HG03064 (cell line): ENCODE measurements around the gene DNAJC4.

ENCODE experiments used
- ATAC-seq: cut with Tn5 transposase; IDR thresholded peaks from one replicate; pipeline ENCODE4 v1.9.1; 2021; ENCODE audit warnings: low read depth; ENCODE audit not compliant: unreplicated experiment

The DNAJC4 gene

DNA sequence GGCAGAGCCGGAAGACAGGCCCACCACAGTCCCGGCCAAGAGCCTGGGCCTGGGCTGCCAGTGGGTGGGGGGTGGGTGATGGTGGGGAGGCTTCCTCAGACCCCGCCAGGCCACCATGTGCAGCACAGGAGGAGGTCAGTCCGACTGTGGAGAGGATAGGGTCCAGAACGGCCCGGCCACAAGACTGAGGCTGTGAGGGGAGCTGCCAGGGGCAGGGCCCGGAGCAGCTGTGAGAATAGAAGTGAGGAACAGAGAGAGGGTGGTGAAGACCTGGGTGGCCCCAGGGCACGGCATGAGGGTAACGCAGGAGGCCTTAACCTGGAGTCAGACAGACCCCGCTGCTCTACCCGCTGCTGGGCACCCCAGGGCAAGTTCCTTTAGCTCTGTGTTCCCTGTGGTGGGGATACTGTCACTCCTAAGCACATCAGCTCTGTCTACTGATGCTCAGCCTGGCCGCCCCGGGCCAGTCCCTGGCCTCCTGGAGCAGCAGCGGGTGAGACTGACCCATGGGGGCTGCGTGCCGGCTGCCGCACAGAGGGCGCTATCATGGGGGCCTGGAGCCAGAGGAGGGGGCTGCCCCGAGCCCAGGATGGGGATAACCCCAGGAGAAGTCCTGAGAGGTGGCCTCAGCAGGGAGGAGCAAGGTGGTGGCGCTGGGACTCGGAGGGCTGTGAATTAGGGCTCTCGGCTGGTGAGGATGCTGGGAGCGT lies 22.1 kb upstream of the DNAJC4 start:
- ATAC-seq, result no peak

- no peak for ATAC-seq
These were observed 21.4 kb upstream of the DNAJC4 start for GRCh38 chr11:64208796-64209562.

GRCh38 chr11:64209563-64209843 lies 20.8 kb upstream of the DNAJC4 start:
- ATAC-seq, result no peak

- ATAC-seq, result no peak
These were observed 19.9 kb upstream of the DNAJC4 start for GRCh38 chr11:64210301-64211020.

DNA sequence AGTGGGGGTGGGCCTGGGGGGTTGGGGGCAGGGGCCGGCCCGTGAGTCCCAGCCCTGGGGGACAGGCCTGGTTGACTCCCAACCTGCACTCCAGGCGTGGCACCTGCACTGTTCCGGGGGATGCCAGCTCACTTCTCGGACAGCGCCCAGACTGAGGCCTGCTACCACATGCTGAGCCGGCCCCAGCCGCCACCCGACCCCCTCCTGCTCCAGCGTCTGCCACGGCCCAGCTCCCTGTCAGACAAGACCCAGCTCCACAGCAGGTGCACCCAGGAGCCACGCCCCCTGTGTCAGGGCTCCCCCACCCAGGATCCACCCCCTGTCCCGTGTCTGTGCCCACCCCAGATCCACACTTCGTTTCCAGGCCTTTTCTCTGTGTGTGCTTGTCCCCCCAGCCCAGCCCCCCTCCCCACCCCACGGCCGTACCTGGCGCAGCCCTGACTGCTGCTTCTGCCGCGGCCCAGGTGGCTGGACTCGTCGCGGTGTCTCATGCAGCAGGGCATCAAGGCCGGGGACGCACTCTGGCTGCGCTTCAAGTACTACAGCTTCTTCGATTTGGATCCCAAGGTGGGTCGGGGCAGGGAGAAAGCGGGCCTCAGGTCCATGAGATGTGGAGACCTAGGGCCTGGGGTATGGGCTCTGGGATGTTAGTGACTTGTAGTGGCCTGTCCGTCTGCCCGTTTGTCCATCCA lies 19.0 kb upstream of the DNAJC4 start:
- no peak for ATAC-seq

DNA sequence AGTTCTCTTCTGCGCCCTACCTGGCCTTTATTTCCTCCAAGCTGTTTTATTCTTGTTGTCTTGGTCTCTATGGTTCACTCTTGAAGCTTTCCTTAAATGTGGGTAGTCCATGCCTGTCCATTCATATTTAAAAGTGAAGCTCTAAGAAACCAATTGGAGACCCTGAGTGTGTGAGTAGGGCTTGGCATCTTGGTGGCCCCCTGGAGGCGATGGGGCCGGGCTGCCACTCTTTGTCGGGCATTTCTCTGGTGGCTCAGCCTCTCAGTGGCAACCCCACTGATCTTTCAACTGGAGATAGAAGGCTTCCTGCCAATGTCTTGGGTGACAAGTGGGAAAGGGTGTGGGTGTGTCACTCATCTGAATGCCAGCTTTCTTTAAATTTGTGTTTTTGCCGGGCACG lies 13.5 kb upstream of the DNAJC4 start:
- ATAC-seq, result no peak

DNA sequence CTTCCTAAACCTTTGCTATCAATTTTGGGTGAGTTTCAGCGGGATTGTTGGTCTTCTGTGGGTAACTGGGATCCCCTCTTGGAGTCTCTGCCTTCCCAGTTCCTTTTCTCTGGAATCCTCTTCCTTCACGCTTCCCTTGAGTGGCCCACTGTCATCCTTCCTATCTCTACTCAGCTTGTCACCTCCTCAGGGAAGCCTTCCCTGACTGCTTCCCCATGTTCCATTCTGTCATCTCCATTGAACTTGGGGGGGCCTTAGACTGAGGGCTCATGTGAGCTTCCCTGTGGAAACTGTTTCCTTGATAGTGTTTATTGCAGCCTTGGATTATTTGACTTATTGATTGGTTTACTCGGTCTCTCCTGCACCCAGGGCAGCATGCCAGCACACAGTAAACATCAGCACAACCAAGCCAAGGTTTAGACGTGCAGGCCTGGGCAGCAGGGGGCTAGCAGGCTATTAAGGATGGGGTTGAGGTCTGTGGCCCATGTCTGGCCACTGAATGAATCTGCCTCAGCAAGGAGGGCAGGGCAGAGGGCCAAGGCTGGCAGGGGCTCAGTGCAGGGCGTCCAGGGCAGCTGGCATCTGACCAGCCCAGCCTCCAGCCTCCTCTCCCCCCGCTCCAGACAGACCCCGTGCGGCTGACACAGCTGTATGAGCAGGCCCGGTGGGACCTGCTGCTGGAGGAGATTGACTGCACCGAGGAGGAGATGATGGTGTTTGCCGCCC lies 11.6 kb upstream of the DNAJC4 start:
- ATAC-seq, result no peak

GRCh38 chr11:64219354-64219684 lies 11.0 kb upstream of the DNAJC4 start:
- ATAC-seq, result no peak

DNA sequence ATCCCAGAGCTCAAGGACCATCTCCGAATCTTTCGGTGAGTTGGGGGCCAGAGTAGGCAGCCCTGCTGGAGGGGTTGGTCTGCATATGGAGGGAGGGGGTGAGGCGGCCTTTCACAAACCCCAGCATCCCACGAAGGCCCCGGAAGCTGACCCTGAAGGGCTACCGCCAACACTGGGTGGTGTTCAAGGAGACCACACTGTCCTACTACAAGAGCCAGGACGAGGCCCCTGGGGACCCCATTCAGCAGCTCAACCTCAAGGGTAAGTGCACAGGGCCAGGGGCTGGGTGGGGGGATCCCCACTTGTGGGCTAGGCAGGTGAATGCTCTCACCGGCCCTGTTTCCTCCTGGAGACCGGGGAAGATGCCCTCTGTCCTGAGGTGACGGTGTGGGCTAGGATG lies 10.6 kb upstream of the DNAJC4 start:
- no peak for ATAC-seq

- no peak for ATAC-seq
These were observed 10.1 kb upstream of the DNAJC4 start for GRCh38 chr11:64220271-64220670.

- ATAC-seq, result no peak
These were observed 9.6 kb upstream of the DNAJC4 start for GRCh38 chr11:64220798-64221197.

GRCh38 chr11:64222651-64223000 lies 7.7 kb upstream of the DNAJC4 start:
- ATAC-seq, result no peak

DNA sequence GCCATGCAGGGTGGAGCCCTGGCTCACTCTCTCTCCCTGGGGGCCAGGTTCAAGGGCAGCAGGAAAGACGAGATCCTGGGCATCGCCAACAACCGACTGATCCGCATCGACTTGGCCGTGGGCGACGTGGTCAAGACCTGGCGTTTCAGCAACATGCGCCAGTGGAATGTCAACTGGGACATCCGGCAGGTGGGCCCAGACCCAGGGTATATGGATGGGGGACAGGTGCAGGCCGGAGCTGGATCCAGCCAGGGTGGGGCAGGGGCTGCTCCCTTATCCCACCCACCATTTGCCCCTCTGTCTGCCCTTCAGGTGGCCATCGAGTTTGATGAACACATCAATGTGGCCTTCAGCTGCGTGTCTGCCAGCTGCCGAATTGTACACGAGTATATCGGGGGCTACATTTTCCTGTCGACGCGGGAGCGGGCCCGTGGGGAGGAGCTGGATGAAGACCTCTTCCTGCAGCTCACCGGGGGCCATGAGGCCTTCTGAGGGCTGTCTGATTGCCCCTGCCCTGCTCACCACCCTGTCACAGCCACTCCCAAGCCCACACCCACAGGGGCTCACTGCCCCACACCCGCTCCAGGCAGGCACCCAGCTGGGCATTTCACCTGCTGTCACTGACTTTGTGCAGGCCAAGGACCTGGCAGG lies 7.2 kb upstream of the DNAJC4 start:
- ATAC-seq, result no peak

DNA sequence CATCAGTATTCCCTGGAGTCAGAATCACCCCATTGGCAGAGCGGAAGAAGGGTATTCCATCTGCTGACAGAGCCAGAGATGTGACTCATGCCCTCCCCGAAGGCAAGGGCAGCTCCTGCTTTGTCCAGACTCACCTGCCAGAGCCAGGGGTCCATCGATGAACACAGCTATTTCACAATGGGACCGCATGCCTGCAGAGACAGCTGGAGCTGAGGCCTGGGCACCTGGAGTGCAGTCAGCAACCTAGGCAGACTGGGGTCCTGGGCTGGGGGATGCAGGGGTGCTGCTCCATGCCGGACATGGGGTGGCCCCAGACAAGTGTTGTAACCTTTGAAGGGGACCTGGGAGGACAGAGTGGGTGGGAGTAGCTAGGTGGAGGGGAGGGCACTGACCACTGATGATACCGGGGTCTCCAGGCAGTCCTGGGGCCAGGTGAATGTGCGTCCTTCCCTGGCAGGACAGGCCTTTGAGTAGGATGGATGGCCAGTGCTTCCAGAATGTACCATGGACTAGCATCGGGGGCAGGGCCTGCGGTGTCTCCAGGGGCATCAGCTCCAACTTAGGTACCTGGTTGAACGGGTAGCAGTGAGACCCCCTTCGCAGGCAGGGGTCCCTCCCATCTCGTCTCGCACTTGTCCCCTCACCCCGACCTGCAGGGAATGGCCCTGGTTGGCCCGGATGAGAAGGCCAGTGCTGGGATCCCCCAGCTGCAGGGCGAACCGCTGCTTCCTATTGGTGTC lies 6.0 kb upstream of the DNAJC4 start:
- no peak for ATAC-seq

DNA sequence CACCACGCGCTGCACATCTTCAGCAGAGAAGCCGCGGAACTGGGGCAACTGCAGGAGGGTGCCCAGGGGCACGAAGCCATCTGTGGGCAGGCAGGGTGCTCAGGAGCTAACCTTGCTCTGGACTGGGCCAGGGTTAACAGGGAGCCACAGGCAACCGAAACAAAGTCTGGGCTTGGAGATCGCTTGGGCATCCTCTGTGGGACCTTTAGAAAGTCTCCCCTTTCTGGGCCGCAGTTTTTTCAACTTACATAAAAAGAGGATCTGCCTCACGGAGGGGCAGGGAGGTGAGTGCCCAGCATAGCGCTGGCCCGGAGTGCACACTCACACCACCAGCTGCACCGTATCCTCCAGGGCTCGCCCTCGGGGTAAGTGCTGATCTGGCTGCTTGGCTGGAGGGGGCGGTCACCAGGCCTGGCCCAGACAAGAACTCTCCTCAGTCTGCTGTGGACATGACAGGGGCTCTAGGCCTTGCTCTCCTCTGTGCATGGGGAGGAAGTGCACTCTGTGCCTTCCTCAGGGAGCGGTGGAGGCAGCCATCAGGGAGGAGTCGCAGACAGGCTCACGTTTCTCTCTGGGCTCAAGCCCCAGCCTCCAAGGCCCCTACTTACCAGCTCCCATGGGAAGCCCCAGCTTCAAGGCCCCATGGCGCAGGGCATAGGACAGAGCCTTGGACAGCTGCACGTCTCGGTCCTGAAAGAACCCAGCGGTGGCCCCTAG lies 5.3 kb upstream of the DNAJC4 start:
- ATAC-seq, result no peak

- ATAC-seq, result no peak
These were observed 4.5 kb upstream of the DNAJC4 start, which contains the start of the genes NUDT22 and TRPT1 for GRCh38 chr11:64225608-64226506. NUDT22 (plus strand) TSS chr11:64226274; CDS start chr11:64226653, 379 bp downstream. TRPT1 (minus strand) TSS chr11:64226186; CDS start chr11:64225860, 326 bp downstream.

- no peak for ATAC-seq
These were observed 3.8 kb upstream of the DNAJC4 start for GRCh38 chr11:64226507-64227051.
